ENCODE results near the gene PEG3.
"Not testable (repeated sequence)": the region's sequence is repeated elsewhere in the genome, so short reads cannot be mapped to it uniquely, and the experiment has no call there.

PEG3 gene

DNA sequence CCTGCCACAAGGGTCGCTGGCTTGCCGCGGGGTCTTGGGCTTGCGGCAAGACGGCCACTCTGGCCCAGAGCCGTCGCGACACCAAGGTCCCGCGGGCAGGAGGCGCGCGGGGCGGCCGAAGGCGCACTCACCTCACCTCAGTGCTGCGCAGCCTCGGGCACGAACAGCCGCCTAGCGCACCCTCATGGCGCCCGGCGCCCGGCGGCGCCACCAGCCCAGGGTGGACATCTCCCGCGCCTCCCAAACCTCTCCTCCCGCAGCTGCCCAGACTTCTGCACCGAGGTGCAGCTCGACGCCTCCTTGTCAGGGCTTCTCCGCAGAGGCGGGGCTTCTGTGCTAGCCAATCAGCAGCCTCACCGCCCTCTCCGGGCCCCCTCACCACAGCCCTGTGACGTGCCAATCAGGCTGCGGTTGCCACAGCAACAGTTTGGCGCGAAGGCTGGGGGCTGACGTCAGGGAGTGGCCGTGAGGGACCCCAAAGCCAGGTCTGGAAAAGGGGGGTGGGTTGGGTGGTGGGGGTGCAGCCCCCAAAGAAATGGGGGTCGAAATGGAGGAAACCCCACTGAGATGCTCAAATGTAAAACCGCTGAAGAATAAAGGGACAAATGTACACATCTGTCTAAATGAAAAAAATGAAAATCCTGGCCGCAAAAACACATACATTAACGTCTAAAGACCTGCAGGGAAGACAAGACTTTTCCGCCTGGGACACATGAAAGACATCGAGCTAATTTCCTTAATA lies at the start of gene PEG3, which contains the start of gene ZIM2:
Gene PEG3, minus strand, starts transcription at position 276 of the 742 bp plus-strand sequence. CDS start 16,071 bp downstream, outside the sequence.
Gene ZIM2, minus strand, starts transcription at position 276 of the 742 bp plus-strand sequence. CDS start 16,449 bp downstream, outside the sequence.
- no peak for DNase-seq (ENCODE audit: low read depth)

- no peak for DNase-seq (ENCODE audit: low read depth)
These were observed 44.9 kb upstream of the PEG3 start for GRCh38 chr19:56885173-56885985.

GRCh38 chr19:56884441-56884840 lies 43.9 kb upstream of the PEG3 start:
- no peak for DNase-seq (ENCODE audit: low read depth)

GRCh38 chr19:56880592-56881190 lies 40.2 kb upstream of the PEG3 start:
- no peak for DNase-seq (ENCODE audit: low read depth)

- DNase-seq (ENCODE audit: low read depth): no peak
These were observed 36.7 kb upstream of the PEG3 start for GRCh38 chr19:56877069-56877715.

DNA sequence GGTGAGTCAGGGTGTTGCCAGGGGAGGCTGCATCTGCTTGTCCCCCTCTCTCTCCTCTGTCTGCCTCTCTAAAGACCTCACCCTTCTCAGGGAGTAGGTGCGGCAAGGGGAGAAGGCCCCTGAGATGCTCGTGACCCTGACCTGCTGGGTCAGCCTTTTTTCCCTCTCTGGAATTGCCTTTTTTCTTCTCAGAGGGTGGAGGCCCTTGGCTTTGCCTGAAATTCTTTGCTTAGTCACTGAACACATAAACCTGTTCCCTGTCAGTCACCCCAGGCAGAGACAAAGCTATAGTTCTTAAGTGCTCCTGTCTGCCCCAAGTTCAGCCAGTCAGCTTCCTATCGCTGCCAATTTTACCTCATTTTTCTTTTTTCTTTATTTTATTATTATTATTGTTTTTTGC lies 35.2 kb upstream of the PEG3 start:
- DNase-seq (ENCODE audit: low read depth): no peak

- DNase-seq (ENCODE audit: low read depth): no peak
These were observed 34.0 kb upstream of the PEG3 start for GRCh38 chr19:56874530-56874929.

DNA sequence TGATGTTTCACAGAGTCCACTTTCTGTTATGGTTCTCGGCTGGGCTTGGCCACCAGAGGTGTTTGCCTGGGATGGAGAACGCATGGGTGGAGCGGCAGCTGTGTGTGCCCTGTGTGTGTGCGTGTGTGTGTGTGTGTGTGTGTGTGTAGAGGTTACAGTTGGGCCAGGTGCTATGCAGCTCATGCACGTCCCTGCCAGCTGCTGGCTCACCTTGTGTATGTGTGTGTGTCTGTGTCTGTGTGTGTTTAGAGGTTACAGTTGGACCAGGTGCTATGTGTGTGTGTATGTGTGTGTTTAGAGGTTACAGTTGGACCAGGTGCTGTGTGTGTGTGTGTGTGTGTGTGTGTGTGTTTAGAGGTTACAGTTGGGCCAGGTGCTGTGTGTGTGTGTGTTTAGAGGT lies 33.0 kb upstream of the PEG3 start:
- DNase-seq (ENCODE audit: low read depth): no peak

- no peak for DNase-seq (ENCODE audit: low read depth)
These were observed 29.4 kb upstream of the PEG3 start for GRCh38 chr19:56869886-56870285.

DNA sequence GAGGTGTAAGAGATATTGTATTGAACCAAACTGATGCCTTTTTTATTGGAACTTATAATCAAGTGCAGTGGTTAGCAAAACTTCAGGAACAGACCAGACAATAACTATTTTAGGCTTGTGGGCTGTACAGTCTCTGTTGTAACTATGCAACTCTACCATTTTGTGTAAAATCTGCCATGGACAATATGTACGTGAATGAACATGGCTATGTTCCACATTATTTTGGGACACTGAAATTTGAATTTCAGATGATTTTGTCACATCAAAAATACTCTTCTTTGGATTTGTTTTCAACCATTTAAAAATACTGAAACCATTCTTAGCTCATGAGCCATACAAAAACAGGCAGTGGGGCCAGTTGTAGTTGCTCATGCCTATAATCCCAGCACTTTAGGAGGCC lies 27.9 kb upstream of the PEG3 start:
- DNase-seq (ENCODE audit: low read depth): no peak

- DNase-seq (ENCODE audit: low read depth): no peak
These were observed 26.0 kb upstream of the PEG3 start for GRCh38 chr19:56866538-56866937.

DNA sequence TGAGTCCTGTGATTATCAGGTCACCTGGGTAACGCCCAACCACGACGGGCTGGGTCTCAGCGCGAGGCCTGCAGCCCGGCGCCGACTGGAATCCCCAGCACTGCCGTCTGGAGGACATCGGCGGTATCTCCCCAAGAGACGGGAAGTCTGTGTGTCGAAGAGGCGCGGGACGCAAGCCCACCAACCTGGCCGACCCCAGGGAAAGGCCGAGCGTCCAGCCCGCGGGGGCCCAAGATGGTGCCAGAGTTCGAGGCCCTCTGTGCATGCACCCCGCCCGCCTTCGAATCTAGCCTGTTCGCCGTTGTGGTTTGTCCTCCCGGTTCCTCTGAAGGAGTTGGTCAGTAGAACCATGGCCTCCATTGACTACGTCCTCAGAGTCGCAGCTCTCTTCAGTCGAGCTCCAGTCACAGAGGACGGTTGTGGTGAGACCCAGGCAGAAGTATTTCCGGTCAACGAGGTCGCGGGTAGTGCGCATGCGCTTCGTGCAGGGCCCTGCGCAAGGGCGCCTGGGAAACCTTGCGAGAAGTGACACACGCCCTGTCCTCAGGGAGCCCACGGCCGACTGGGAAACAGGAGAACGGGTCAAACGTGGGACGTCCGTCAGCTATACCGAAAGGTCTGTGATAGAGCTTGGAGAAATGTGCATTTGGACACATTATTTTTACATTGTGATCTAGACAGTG lies 24.1 kb upstream of the PEG3 start:
- no peak for DNase-seq (ENCODE audit: low read depth)

DNA sequence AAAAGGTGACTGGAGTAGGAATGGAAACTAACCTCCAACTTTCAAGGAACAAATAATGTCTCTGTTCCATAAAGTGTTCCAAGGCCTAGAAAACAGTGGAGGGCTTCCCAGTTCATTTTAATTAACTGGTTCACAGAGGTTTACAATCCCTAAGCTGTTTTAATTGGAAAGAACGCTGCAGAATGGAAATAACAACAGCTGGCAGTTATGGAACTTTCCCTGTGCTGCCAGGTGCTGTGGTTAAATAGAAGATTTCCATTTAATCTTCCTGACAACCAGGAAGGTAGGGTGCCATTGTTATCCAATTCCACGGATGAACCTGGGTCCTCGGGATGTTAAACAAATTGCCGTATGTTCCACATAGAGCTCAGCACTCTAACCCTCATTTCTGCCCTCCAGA lies 22.2 kb upstream of the PEG3 start:
- DNase-seq (ENCODE audit: low read depth): no peak

DNA sequence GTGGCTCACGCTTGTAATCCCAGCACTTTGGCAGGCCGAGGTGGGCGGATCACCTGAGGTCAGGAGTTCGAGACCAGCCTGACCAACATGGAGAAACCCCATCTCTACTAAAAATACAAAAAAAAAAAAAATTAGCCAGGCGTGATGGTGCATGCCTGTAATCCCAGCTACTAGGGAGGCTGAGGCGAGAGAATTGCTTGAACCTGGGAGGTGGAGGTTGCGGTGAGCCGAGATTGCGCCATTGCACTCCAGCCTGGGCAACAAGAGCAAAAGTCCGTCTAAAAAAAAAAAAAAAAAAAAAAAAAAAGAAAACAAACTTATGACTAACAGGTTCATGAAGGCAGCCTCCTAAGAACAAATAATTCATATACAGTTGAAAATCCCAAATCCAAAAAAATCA lies 19.9 kb upstream of the PEG3 start:
- not testable (repeated sequence) for DNase-seq (ENCODE audit: low read depth)

DNA sequence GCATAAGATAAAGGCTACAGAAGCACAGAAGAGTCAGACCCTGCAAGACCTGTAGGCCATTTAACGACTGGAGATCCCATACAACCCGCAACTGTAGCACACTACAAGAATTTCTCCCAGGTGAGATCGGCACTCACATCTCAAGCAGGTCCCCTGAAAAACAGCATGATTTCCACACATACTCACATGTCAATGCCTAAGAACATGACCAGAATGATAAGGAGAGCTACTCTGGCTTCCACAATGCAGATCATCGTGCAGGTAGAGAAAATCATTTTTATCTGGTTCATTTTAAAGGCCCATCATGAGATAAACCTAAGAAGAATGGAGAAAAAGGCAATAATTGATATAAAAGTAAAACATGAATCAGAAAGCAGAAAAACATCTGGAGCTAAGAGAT lies 17.5 kb upstream of the PEG3 start:
- DNase-seq (ENCODE audit: low read depth): no peak

GRCh38 chr19:56856822-56857221 lies 16.3 kb upstream of the PEG3 start:
- no peak for DNase-seq (ENCODE audit: low read depth)

- not testable (repeated sequence) for DNase-seq (ENCODE audit: low read depth)
These were observed 11.8 kb upstream of the PEG3 start for GRCh38 chr19:56852361-56852760.

GRCh38 chr19:56848166-56848565 lies 7.6 kb upstream of the PEG3 start:
- no peak for DNase-seq (ENCODE audit: low read depth)

GRCh38 chr19:56842412-56842811 lies 1.9 kb upstream of the PEG3 start:
- no peak for DNase-seq (ENCODE audit: low read depth)

DNA sequence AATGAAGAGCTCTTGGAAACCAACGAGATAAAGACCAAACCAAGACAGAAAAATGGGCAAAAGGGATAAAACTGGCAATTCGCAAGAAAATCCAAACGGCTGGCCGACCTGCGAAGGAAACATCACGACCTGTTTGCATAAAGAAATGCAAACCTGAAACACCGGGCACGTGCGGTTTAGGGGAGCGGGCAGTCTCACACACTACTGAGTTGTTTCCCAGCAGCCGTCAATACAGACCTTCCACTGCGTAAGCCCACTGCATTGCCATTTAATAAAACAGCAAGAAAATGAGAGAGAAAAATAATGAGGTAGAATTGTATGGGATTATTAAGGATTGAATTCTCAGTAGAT lies 642 bp upstream of the PEG3 start:
- DNase-seq (ENCODE audit: low read depth): no peak

GRCh38 chr19:56839652-56840450 lies 675 bp downstream of the PEG3 start:
- no peak for DNase-seq (ENCODE audit: low read depth)

Data from GM04503 (cell line).